Activated CD8-positive, alpha-beta memory T cell treated with anti-CD3 and anti-CD28 coated beads for 1 hour (primary cell): ENCODE data around the gene MSI1.
"Not testable (repeated sequence)": the region's sequence is repeated elsewhere in the genome, so short reads cannot be mapped to it uniquely, and the experiment has no call there.

Experiments used
- DNase-seq, 2 donors: peaks; one replicate each; pipeline ENCODE4 v3.0.0-alpha.2; 2020; ENCODE audit warnings: low read depth in 1 of 2; ENCODE audit errors: extremely low read depth in 1 of 2

MSI1 gene

GRCh38 chr12:120358412-120359100, 10.4 kb downstream of the MSI1 start:
- no peak for DNase-seq

- no peak for DNase-seq
Observed at GRCh38 chr12:120357104-120357503, 11.9 kb downstream of the MSI1 start.

- peak; percentile 46 to 61 for DNase-seq
Observed at GRCh38 chr12:120356567-120357030, 12.4 kb downstream of the MSI1 start.

GRCh38 chr12:120353556-120354317, 15.2 kb downstream of the MSI1 start:
- DNase-seq, result no peak

GRCh38 chr12:120353136-120353535, 15.8 kb downstream of the MSI1 start:
- DNase-seq, result no peak

GRCh38 chr12:120352117-120352516, 16.8 kb downstream of the MSI1 start:
- DNase-seq, result no peak

- DNase-seq, result no peak
Observed at GRCh38 chr12:120350576-120351350, 18.2 kb downstream of the MSI1 start.

- no peak for DNase-seq
Observed at GRCh38 chr12:120347766-120348165, 21.2 kb downstream of the MSI1 start.

GRCh38 chr12:120346681-120347080, 22.3 kb downstream of the MSI1 start:
- DNase-seq, result no peak

- no peak for DNase-seq
Observed at GRCh38 chr12:120346031-120346430, 22.9 kb downstream of the MSI1 start.

- DNase-seq, result no peak
Observed at GRCh38 chr12:120343692-120344091, 25.3 kb downstream of the MSI1 start.

- DNase-seq, result no peak
Observed at GRCh38 chr12:120343039-120343537, 25.9 kb downstream of the MSI1 start.

GRCh38 chr12:120342175-120343038, 26.6 kb downstream of the MSI1 start:
- DNase-seq, result no peak

- DNase-seq, result no peak
Observed at GRCh38 chr12:120339256-120339655, 29.7 kb downstream of the MSI1 start.

GRCh38 chr12:120337730-120338129, 31.2 kb downstream of the MSI1 start:
- no peak for DNase-seq

- not testable (repeated sequence) for DNase-seq
Observed at GRCh38 chr12:120336392-120336791, 32.6 kb downstream of the MSI1 start.

GRCh38 chr12:120335447-120335846, 33.5 kb downstream of the MSI1 start:
- not testable (repeated sequence) for DNase-seq

- no peak for DNase-seq
Observed at GRCh38 chr12:120332523-120332922, 36.4 kb downstream of the MSI1 start.

GRCh38 chr12:120332041-120332440, 36.9 kb downstream of the MSI1 start:
- DNase-seq, result no peak

GRCh38 chr12:120331390-120331789, 37.6 kb downstream of the MSI1 start:
- no peak for DNase-seq
